GM23338 (cell line): Measurements from ENCODE around the gene TXNDC2. TPM values are rescaled to one million over a fixed set of nuclear protein-coding genes. Genes with fewer than 3 reads are reported as not detected.

ENCODE experiments used
- ATAC-seq: fragments of 200-7000 bp; cut with Tn5 transposase; 3 replicates; pipeline ENCODE4 v1.9.1; 2020
- DNase-seq: peaks from one replicate; pipeline ENCODE4 v3.0.0-alpha.2; 2015; ENCODE audit warnings: low spot score
- H2AFZ ChIP-seq: fragments of 200-600 bp; sonication (generic); 2 replicates; pipeline ENCODE4 v1.8.0; 2016; ENCODE audit warnings: antibody characterized with exemption, mild to moderate bottlenecking, moderate library complexity
- H3F3A ChIP-seq: fragments of 200-600 bp; sonication (generic); replicated peaks from 2 replicates; pipeline ENCODE4 v1.8.0; 2017; ENCODE audit warnings: antibody characterized with exemption, mixed run types, low read depth
- H3K27ac ChIP-seq: fragments of 200-600 bp; sonication (generic); 2 replicates; pipeline ENCODE4 v1.6.1; 2016; ENCODE audit warnings: low read depth
- H3K27me3 ChIP-seq: fragments of 200-600 bp; sonication (generic); 2 replicates; pipeline ENCODE4 v1.8.0; 2016; ENCODE audit warnings: mild to moderate bottlenecking, mixed run types, moderate library complexity; ENCODE audit not compliant: insufficient read depth
- H3K36me3 ChIP-seq: fragments of 200-600 bp; sonication (generic); 2 replicates; pipeline ENCODE4 v1.8.0; 2016; ENCODE audit warnings: mild to moderate bottlenecking; ENCODE audit not compliant: insufficient read depth
- H3K4me1 ChIP-seq: fragments of 200-600 bp; sonication (generic); 2 replicates; pipeline ENCODE4 v1.8.0; 2016; ENCODE audit warnings: mild to moderate bottlenecking, moderate library complexity; ENCODE audit not compliant: insufficient read depth
- H3K4me2 ChIP-seq: fragments of 200-600 bp; sonication (generic); 2 replicates; pipeline ENCODE4 v1.7.1; 2017; ENCODE audit warnings: mixed run types
- H3K4me3 ChIP-seq: fragments of 200-600 bp; sonication (generic); 2 replicates; pipeline ENCODE4 v1.6.1; 2016; ENCODE audit warnings: mixed run types
- H3K79me2 ChIP-seq: fragments of 200-600 bp; sonication (generic); replicated peaks from 2 replicates; pipeline ENCODE4 v1.8.0; 2017; ENCODE audit warnings: mild to moderate bottlenecking; ENCODE audit not compliant: insufficient read depth
- H3K9me2 ChIP-seq: fragments of 200-600 bp; sonication (generic); 2 replicates; pipeline ENCODE4 v1.8.0; 2017; ENCODE audit not compliant: insufficient read depth
- H4K20me1 ChIP-seq: fragments of 200-600 bp; sonication (generic); replicated peaks from 2 replicates; pipeline ENCODE4 v1.8.0; 2017; ENCODE audit warnings: mild to moderate bottlenecking; ENCODE audit not compliant: insufficient read depth
- H3K27ac Mint-ChIP-seq: 2 replicates; pipeline ENCODE4 v1.8.0; 2020; ENCODE audit warnings: inconsistent platforms, mild to moderate bottlenecking, moderate library complexity, mixed read lengths
- H3K27me3 Mint-ChIP-seq: 3 replicates; pipeline ENCODE4 v1.8.0; 2022; ENCODE audit warnings: low read depth, mild to moderate bottlenecking, moderate library complexity, mixed read lengths, inconsistent platforms; ENCODE audit not compliant: insufficient read depth, poor library complexity
- H3K36me3 Mint-ChIP-seq: 3 replicates; pipeline ENCODE4 v1.8.0; 2021; ENCODE audit warnings: low read depth, mild to moderate bottlenecking, inconsistent platforms, moderate library complexity, mixed read lengths
- H3K4me1 Mint-ChIP-seq: 3 replicates; pipeline ENCODE4 v1.8.0; 2020; ENCODE audit warnings: mild to moderate bottlenecking, inconsistent platforms, mixed read lengths
- H3K4me3 Mint-ChIP-seq: 3 replicates; pipeline ENCODE4 v1.8.0; 2021; ENCODE audit warnings: moderate library complexity, mild to moderate bottlenecking, inconsistent platforms, mixed read lengths
- H3K9me3 Mint-ChIP-seq: 3 replicates; pipeline ENCODE4 v1.8.0; 2020; ENCODE audit warnings: moderate library complexity, mild to moderate bottlenecking, inconsistent platforms, mixed read lengths
- CREB1 ChIP-seq: fragments of 250-450 bp; sonication (Bioruptor Pico); IDR thresholded peaks from 2 replicates; pipeline ENCODE4 v1.5.0; 2020; ENCODE audit warnings: low read depth, mild to moderate bottlenecking, moderate library complexity
- EZH2 ChIP-seq: fragments of 200-600 bp; sonication (generic); IDR thresholded peaks from one replicate; pipeline ENCODE4 v1.8.0; 2017; ENCODE audit warnings: antibody characterized with exemption, mild to moderate bottlenecking, low read depth; ENCODE audit not compliant: unreplicated experiment
- EZH2phosphoT487 ChIP-seq: fragments of 200-600 bp; sonication (generic); IDR thresholded peaks from one replicate; pipeline ENCODE4 v1.8.1; 2018; ENCODE audit warnings: antibody characterized with exemption; ENCODE audit not compliant: unreplicated experiment
- NANOG ChIP-seq: IDR thresholded peaks from 2 replicates; pipeline ENCODE4 v1.6.1; 2016; ENCODE audit warnings: antibody characterized with exemption, borderline replicate concordance
- POLR2AphosphoS5 ChIP-seq: IDR thresholded peaks from 2 replicates; pipeline ENCODE4 v1.6.1; 2016; ENCODE audit warnings: antibody characterized with exemption, low read depth
- polyA plus RNA-seq: library from polyadenylated mRNA; unstranded; fragments of >200 nt; fragmentation: Nextera tagmentation; extraction: Ambion mirVana; gene quantifications from 2 replicates; pipeline ENCODE4 v1.2.1, GENCODE V29; 2016
- total RNA-seq: library from RNA; depleted of rRNA; stranded (reverse); fragments of >200 nt; shearing (Covaris generic); gene quantifications from 2 replicates; pipeline ENCODE4 v1.2.3, GENCODE V29; 2014
- TF ChIP-seq, protein P1 (sequence below): fragments of 250-450 bp; sonication (Bioruptor Pico); IDR thresholded peaks from 2 replicates; pipeline ENCODE4 v1.5.0; 2020; ENCODE audit warnings: mild to moderate bottlenecking, moderate library complexity

The TXNDC2 gene
- total and polyA plus RNA-seq, 2 experiments from 2014 or later: 0.16 TPM; not detected in 1

- TF ChIP-seq, protein P1, sequence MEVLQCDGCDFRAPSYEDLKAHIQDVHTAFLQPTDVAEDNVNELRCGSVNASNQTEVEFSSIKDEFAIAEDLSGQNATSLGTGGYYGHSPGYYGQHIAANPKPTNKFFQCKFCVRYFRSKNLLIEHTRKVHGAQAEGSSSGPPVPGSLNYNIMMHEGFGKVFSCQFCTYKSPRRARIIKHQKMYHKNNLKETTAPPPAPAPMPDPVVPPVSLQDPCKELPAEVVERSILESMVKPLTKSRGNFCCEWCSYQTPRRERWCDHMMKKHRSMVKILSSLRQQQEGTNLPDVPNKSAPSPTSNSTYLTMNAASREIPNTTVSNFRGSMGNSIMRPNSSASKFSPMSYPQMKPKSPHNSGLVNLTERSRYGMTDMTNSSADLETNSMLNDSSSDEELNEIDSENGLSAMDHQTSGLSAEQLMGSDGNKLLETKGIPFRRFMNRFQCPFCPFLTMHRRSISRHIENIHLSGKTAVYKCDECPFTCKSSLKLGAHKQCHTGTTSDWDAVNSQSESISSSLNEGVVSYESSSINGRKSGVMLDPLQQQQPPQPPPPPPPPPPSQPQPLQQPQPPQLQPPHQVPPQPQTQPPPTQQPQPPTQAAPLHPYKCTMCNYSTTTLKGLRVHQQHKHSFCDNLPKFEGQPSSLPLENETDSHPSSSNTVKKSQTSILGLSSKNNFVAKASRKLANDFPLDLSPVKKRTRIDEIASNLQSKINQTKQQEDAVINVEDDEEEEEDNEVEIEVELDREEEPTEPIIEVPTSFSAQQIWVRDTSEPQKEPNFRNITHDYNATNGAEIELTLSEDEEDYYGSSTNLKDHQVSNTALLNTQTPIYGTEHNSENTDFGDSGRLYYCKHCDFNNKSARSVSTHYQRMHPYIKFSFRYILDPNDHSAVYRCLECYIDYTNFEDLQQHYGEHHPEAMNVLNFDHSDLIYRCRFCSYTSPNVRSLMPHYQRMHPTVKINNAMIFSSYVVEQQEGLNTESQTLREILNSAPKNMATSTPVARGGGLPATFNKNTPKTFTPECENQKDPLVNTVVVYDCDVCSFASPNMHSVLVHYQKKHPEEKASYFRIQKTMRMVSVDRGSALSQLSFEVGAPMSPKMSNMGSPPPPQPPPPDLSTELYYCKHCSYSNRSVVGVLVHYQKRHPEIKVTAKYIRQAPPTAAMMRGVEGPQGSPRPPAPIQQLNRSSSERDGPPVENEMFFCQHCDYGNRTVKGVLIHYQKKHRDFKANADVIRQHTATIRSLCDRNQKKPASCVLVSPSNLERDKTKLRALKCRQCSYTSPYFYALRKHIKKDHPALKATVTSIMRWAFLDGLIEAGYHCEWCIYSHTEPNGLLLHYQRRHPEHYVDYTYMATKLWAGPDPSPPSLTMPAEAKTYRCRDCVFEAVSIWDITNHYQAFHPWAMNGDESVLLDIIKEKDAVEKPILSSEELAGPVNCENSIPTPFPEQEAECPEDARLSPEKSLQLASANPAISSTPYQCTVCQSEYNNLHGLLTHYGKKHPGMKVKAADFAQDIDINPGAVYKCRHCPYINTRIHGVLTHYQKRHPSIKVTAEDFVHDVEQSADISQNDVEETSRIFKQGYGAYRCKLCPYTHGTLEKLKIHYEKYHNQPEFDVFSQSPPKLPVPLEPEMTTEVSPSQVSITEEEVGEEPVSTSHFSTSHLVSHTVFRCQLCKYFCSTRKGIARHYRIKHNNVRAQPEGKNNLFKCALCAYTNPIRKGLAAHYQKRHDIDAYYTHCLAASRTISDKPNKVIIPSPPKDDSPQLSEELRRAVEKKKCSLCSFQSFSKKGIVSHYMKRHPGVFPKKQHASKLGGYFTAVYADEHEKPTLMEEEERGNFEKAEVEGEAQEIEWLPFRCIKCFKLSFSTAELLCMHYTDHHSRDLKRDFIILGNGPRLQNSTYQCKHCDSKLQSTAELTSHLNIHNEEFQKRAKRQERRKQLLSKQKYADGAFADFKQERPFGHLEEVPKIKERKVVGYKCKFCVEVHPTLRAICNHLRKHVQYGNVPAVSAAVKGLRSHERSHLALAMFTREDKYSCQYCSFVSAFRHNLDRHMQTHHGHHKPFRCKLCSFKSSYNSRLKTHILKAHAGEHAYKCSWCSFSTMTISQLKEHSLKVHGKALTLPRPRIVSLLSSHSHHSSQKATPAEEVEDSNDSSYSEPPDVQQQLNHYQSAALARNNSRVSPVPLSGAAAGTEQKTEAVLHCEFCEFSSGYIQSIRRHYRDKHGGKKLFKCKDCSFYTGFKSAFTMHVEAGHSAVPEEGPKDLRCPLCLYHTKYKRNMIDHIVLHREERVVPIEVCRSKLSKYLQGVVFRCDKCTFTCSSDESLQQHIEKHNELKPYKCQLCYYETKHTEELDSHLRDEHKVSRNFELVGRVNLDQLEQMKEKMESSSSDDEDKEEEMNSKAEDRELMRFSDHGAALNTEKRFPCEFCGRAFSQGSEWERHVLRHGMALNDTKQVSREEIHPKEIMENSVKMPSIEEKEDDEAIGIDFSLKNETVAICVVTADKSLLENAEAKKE: no peak
- TF ChIP-seq CREB1 (CRISPR knock-in tag) (no peak), NANOG (no peak)
Observed at GRCh38 chr18:9928646-9929259, 43.0 kb downstream of the TXNDC2 start (continued).

DNA sequence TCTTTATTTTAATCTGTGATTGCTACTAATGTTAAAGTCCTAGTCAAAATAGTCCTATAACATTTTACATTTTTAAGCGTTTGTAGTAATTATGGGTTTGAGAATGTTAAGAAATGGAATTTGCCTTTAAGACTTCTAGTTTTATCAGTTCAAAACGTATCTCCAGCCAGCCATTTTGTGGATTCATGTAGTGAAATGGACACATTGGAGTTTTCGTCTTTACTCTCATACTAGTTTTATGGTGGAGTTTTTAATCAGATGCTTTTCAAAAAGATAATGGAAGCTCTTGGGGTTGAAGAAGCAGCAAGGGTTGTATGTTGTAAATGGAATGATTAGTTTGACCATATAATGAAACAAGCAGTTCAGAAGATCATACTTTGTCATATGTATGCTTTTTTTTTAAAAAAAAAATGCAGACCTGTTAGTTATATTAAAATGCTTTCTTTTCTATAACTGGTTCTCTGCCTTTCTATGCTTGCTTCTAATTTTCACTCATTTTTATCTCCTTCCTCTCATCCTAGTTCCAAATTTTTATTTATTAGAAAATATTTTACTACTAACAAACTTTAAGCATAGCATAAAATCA, 44.6 kb downstream of the TXNDC2 start:
- Histone ChIP-seq H3F3A (no peaks in the 10 kb centered on the region), H3K4me3 (no peak overlapping the region), H2AFZ (no peak overlapping the region), H3K4me2 (no peak overlapping the region), H3K27me3 (no peaks in the 10 kb centered on the region), H3K27ac (no peak overlapping the region), H3K4me1 (peaks cover 42% of the 10 kb centered on the region), H3K36me3 (no peaks in the 10 kb centered on the region), H3K79me2 (peaks cover 100% of the 10 kb centered on the region), H3K9me2 (no peaks in the 10 kb centered on the region), H4K20me1 (peaks cover 11% of the 10 kb centered on the region)
- Mint-ChIP-seq H3K4me3 (no peak overlapping the region), H3K27me3 (no peaks in the 10 kb centered on the region), H3K4me1 (peaks cover 39% of the 10 kb centered on the region), H3K27ac (no peak overlapping the region; the same call in 1 of the 2 replicates), H3K36me3 (peaks cover 22% of the 10 kb centered on the region; the same call in 2 of the 3 replicates), H3K9me3 (no peaks in the 10 kb centered on the region)
- ATAC-seq: no peak
- no peak for DNase-seq
- TF ChIP-seq EZH2phosphoT487: no peak
- TF ChIP-seq EZH2: no peak
- TF ChIP-seq POLR2AphosphoS5: no peak
- no peak for TF ChIP-seq CREB1 (CRISPR knock-in tag)
- TF ChIP-seq, protein P1: no peak
